Stimulated activated CD4-positive, alpha-beta T cell treated with anti-CD3 and anti-CD28 coated beads, Interleukin-1b, Interleukin-23, amount 100 ng/mL, for 4 hours (primary cell): ENCODE data around the gene DGKZ.

Experiments
- DNase-seq, 2 donors: peaks; one replicate each; pipeline ENCODE4 v3.0.0-alpha.2; 2020; ENCODE audit warnings: low read depth in 2 of 2

DGKZ gene

GRCh38 chr11:46381048-46381818 lies 34.0 kb downstream of the DGKZ start, which contains the start of gene MDK:
Gene MDK (plus strand): TSS chr11:46381669. CDS start chr11:46382058, 389 bp downstream.
- DNase-seq: no peak

GRCh38 chr11:46381819-46382645 lies 34.8 kb downstream of the DGKZ start:
- no peak for DNase-seq

DNA sequence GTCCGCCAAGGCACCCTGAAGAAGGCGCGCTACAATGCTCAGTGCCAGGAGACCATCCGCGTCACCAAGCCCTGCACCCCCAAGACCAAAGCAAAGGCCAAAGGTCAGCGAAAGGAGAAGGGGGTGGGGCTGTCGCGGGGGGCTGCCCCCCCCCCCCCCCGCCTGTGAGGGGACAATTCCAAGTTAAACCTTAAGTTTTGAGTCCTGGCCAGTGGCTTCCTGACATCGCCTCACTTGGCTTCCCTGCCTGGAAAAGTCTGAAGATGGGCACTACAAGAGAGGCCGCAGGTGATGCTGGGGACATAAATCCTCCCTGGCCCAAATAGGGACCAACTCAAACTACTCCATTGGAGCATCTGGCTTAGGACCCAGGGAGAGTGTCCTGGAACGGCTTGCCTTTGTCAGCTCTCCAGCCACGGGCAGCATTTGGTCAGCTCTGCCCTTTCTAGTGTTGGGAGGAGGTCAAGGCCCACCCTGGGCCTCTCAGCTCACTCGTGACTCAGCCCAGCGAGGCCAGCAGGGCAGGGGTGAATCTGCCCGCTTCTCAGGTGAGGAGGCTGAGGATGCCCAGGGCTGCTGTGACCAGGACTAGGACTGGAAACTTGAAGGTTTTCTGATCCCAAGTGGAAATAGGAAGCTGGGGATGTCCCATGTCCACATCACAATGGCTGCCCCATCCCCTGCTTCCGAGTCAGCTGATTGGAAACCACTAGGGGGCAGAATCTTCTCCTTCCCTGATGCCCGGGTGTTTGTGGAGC lies 35.6 kb downstream of the DGKZ start:
- DNase-seq: no peak

DNA sequence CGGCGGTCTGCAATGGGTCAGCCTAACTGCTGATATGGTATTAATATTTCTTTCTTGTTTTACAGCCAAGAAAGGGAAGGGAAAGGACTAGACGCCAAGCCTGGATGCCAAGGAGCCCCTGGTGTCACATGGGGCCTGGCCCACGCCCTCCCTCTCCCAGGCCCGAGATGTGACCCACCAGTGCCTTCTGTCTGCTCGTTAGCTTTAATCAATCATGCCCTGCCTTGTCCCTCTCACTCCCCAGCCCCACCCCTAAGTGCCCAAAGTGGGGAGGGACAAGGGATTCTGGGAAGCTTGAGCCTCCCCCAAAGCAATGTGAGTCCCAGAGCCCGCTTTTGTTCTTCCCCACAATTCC lies 36.1 kb downstream of the DGKZ start:
- no peak for DNase-seq

DNA sequence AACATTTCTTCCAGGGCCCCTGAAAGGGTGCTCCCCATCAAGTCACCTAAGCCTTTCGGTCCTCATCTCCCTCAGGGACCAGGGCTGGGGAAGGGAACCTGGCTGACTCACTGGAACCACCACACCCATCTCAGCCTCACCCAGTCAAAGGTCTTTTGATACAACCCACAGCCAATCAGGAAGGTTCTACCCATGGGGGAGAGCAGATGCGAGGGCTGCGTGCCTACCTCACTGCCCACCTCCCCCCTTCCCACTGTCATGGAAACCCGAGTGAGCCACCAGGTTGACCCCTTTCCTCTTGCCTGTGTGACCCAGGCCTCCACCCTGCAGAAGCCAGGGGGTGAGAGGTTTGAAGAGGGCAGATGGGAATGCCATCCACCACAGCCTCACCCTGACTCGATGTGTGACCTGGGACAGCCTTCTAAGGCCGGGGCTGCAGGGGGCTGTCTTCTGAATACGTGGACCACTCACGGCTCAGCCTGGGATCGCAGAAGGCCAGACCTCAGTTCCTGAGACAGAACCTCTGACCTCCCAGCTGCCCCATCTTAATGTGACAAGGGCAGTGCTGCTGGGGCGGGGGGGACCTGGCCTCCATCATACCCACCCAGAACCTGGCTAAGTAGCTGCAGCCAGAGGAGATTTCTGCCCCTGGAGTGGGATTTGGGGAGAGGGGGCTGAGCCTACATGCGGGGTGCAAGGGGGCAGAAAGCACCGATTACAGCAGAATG lies 36.9 kb downstream of the DGKZ start:
- DNase-seq: no peak

DNA sequence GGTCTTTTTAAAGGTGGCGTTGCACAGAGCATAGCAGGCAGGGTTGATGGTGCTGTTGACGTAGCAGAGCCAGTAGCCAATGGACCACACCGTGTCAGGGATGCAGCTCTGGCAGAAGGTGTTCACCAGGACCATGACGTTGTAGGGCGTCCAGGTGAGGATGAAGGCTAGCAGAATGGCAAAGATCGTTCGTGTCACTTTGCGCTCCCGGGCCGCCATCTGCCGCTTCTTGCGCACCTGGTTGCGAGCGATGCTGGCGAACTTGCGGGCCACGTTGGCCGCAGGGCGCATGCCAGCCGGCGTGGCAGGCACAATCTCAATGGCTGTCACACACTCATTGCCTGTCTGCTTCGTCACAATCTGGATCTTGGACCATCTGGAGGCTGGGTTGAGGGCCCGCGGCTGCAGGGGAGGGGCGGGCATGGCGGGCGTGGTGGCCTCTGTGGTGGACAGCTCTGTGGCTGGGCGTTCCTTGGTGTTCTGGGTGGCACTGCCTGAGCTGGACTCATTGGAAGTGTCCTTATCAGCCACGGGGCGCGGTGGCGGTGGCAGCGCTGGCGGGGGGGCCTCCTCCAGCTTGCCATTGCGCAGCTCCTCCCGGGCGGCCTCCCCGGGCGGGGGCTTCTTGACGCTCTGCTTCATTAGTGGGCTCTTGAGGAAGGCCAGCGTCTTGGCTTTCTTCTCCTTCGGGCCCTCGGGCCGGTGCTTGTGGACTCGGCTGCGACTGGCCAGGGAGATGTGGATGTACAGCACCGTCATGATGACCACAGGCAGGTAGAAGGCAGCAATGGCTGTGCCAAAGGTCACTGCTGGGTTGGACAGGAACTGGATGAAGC lies 38.1 kb downstream of the DGKZ start:
- DNase-seq: no peak

- no peak for DNase-seq
Measured at GRCh38 chr11:46386005-46386578, 38.8 kb downstream of the DGKZ start.

- DNase-seq: no peak
Measured at GRCh38 chr11:46386674-46387073, 39.4 kb downstream of the DGKZ start.

DNA sequence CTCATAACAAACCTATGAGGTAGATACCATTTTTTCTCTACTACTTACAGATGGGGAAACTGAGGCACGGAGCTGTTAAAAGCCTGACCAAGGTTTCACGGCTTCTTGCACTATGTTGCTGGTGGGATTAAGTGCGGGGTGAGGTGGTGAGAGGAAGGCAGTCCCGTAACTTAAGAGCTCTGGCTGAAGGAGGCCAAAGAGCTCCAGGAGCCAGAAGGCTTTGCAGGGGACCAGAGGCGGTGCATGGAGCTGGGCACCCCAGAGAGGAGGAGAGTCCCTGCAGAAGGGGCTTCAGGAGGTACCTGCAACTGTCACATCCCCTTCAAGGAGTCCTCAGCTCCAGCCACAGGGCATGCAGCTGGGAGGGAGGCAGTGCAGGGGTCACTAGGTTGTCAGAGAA lies 40.2 kb downstream of the DGKZ start:
- DNase-seq: no peak

DNA sequence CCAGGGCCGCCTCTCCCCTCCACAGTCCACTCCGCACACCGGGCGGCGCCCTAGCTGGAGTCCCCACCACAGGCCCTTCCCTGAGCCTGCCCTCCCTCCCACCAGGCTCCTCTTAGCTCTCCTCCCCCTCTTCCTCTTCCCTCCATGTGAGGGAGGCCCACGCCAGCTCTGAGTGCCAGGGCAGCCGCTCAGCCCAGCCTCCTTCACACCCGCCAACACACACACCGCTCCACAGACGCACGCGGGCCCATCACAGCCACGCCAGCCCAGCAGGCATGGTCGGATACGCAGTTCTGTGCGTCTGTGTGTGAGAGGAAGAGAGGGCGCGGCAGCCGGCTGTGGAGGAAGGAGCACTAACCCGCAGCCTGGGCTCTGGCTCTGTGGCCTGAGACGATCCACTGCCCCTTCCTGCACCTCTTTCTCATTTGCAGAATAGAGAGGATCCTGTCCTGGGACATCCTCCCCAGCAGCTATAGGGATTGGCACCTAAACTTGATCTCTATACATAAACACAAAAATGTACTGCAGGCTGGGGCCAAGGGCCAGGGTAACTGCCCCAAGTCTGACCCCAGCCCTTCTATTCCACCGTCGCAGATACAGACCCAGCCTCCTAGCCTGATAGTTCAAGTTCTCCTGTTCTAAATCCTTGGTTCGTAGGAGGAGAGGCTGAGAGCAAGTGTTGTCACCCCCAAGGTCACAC lies 40.8 kb downstream of the DGKZ start:
- DNase-seq: no peak

DNA sequence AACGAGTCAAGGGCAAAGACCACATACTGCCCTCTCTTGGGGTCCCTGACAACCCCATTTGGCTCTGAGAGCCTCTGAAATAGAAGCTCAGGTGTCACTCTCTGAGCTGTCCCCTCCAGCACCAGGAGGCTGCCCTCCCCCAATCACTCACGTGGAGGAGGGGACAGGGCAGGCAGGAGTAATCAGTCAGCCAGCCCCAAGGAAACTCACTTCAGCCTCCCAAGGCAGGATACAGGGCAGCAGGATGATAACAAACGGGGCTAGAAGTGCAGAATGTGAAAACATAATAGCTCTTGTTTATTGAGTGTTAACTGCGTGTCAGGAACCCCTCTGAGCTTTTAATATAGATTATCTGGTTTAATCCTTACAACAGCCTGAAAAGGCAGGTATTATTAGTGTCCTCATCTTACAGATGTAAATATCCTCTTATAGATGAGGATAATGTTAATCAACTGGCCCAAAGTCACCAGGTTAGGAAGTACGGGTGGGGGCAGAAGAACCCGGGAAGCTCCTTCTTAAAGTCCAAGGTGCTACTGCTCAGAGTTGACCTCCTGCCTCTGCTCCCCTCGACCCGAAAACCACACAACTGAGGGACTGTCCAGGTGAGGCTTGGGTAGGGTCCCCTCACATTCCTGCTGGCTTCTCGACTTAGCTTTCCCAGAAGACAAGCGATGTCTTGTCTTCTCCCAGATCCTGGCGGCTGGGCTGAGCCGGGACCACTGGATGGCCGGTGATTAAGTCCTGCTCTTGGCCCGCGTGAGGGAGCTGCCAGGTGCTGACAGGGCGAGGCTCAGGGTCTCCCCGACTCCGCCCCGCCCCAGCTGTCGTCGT lies 41.6 kb downstream of the DGKZ start:
- DNase-seq: no peak

DNA sequence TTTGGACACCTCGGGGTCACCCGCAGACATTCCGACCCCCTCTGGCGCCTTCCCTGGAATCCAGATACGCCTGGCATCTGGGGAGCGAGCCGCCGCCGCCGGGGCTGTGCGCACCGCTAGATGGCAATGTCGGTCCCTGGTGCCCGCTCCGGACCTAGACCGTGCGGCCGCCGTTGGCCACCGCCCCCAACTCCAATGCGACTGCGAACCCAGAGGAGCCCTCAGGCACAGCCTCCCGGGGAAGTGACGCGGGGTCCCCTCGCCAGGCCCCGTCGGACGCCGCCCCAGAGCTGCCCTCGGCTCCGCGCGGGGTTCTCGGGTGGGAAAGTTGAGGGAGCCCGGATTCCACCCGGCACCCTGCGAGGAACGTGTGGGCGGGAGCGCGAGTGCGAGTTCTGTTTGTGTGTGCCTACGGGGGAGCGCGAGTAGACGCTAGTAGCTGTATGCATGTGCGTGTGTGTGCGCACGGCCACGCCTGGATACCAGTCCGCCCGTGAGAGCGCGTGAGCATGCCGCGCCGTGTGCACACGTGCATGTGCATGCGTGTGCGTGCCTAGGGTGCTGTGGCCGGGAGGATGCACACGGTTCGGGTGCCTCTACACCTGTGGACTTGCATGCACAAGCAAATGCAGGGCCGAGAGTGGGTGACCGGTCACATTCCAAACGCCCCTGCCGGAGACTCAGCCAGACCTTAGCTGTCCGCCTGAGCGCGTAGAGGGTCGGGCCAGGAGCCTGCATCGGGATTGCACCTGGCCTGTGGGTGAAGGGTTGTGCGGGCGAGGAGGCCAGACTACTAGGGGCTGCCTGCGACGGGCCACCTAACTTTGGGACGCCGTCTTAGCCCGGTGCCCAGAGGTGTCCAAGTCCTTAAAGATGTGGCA lies 42.4 kb downstream of the DGKZ start:
- peak in 1 of 2 donors; percentile 48 for DNase-seq

- DNase-seq: no peak
Measured at GRCh38 chr11:46390331-46391171, 43.3 kb downstream of the DGKZ start.

DNA sequence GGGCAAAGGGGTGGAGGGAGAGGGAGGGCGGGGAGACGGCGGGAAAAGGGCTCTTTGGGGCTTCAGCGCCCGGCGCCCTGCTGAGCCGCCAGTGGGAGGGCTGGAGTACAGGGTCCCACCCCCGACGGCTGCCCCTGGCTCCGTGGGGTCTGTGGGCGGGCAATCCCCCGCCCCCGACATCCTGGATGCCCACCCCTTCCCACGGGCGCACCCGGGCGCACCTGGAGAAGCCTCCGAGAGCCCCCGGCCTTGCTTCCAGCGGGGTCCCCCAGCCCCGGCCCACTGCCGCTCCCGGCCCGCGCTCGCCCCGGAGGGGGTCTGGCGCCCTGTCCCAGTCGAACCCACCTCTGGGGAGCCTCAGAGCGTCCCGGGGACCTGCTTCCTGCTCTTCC lies 43.9 kb downstream of the DGKZ start:
- no peak for DNase-seq

DNA sequence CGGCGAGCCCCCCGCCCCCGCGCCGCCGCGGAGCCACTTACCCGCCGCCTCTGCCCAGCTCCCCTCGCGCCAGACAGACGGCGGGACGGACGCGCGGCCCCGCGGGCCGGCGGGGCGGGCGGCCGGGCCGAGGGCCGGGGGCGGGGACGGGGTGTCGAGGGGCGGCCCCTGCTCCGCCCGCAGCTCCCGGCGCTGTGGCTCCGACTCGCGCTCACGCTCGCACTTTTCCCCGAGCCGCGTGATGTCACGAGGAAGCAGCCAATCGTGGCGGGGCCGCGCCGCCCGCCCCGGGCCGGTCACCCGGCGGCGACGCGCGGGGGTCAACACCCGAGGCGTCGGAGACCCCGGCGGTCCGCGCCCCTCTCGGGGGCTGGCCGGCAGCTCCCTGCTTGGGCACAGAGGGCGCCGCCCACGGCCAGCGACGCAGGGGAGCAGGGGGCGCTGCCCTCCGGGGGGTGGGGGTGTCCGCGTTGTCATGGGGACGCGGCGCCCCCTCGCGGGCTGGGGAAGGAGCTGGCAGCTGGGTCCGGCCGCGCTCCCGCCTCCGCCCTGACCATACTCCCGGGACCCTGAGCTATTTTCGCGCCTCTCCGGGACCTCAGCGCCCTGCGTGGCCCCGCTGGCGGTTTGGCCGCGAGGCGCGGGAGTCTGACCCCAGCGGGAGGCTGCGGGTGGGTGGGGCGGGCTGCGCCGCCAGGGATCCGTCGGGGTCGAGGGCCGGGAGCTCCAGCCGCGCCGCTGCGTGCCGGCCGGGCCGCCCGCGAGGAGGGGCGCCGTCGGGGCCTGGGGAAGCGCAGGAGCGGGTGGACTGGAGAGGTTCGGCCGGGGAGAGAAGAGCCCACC lies 44.5 kb downstream of the DGKZ start, which contains the start of gene CHRM4:
Gene CHRM4, minus strand, starts transcription at position 199 of the 843 bp plus-strand sequence. CDS start 5,219 bp downstream, outside the sequence.
- DNase-seq: no peak
